Measurements from ENCODE around the gene IL17A.

- no peak for TF ChIP-seq POLR2A (IDR thresholded peaks at IDR 0.05)
- no peak for TF ChIP-seq CTCF (IDR thresholded peaks at IDR 0.05)
These were observed 4.2 kb downstream of the IL17A start for GRCh38 chr6:52190409-52190808.

Data from lower leg skin (tissue), 3 donors.